GM12891 (cell line): ENCODE data around the gene SLC8A3.

Experiments
- POLR2A ChIP-seq: IDR thresholded peaks from 2 replicates; pipeline ENCODE4 v1.6.1; 2011; ENCODE audit warnings: low read depth, low read length, control low read depth
- TAF1 ChIP-seq: IDR thresholded peaks from 2 replicates; pipeline ENCODE4 v1.6.1; 2011; ENCODE audit warnings: low read depth, low read length, control low read depth

DNA sequence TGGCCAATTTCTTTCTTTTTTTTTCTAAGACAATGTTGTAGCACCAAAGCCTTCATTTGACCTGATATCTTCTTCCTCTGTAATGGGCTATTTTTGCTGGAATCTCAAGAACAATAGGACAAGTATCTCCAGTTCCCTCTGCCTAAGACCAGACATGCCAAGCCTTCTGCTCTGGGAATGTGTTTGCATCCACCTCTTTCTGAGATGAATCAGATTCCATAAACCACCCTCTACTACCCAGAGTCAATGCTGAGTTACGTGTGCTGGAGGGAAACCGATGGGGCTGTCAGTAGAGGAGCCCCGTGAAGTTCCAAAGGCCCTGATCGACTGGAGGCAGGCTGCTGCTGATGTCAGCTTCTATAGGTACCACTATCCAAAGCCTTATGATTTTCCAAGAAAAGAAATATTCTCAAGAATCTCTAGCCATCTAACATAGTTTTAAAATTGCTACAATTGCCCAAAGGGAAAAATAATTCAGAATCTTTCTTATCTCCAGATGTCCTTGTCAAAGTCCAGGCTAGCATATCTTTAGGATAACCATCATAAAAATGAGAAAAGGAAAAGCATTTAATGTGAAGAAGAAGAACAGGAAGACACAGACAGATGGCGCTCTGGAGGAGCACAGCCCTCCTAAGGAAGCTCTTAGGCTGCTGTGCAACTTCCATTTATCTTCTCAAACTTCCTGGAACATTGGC is 101.9 kb downstream of the SLC8A3 start:
- TF ChIP-seq POLR2A (no peak), TAF1 (no peak)
